HG02623 (cell line): Measurements from ENCODE around the gene IVD.
"Not testable (repeated sequence)": the region's sequence is repeated elsewhere in the genome, so short reads cannot be mapped to it uniquely, and the experiment has no call there.

Experiments used
- ATAC-seq: cut with Tn5 transposase; IDR thresholded peaks from one replicate; pipeline ENCODE4 v1.9.1; 2021; ENCODE audit warnings: moderate library complexity; ENCODE audit not compliant: unreplicated experiment

IVD gene

GRCh38 chr15:40453941-40454340 is 48.3 kb downstream of the IVD start:
- not testable (repeated sequence) for ATAC-seq

- ATAC-seq: no peak
Observed at GRCh38 chr15:40454904-40455391, 49.4 kb downstream of the IVD start.

- ATAC-seq: no peak
Observed at GRCh38 chr15:40456299-40456712, 50.7 kb downstream of the IVD start.

- no peak for ATAC-seq
Observed at GRCh38 chr15:40456738-40457137, 51.1 kb downstream of the IVD start.

- no peak for ATAC-seq
Observed at GRCh38 chr15:40458495-40459371, 53.1 kb downstream of the IVD start.

- ATAC-seq: no peak
Observed at GRCh38 chr15:40459391-40460015, 53.9 kb downstream of the IVD start.

GRCh38 chr15:40460404-40460803 is 54.8 kb downstream of the IVD start:
- ATAC-seq: no peak

GRCh38 chr15:40461958-40462357 is 56.4 kb downstream of the IVD start:
- no peak for ATAC-seq

GRCh38 chr15:40463279-40463678 is 57.7 kb downstream of the IVD start:
- no peak for ATAC-seq

GRCh38 chr15:40463886-40464545 is 58.4 kb downstream of the IVD start:
- no peak for ATAC-seq

- ATAC-seq: no peak
Observed at GRCh38 chr15:40464595-40465185, 59.1 kb downstream of the IVD start.

GRCh38 chr15:40465939-40466338 is 60.3 kb downstream of the IVD start:
- ATAC-seq: no peak

- ATAC-seq: no peak
Observed at GRCh38 chr15:40466426-40467260, 61.0 kb downstream of the IVD start.

GRCh38 chr15:40467261-40467615 is 61.6 kb downstream of the IVD start:
- ATAC-seq: no peak

- no peak for ATAC-seq
Observed at GRCh38 chr15:40468898-40469331, 63.3 kb downstream of the IVD start.

- ATAC-seq: no peak
Observed at GRCh38 chr15:40469776-40470390, 64.3 kb downstream of the IVD start.

GRCh38 chr15:40470423-40471104 is 65.0 kb downstream of the IVD start, which contains the start of gene CHST14:
CHST14 (plus strand) TSS chr15:40470984; CDS start chr15:40471214, 230 bp downstream.
- ATAC-seq: peak; percentile 70
